Thyroid gland (tissue), 4 donors: ENCODE results near the gene SFXN5.
A peak's percentile ranks its signal among the peaks of the same experiment; 100 is the strongest.

Experiments used
- POLR2A ChIP-seq, 2 donors: fragments of 450-650 bp; IDR thresholded peaks; one replicate each; pipeline ENCODE4 v1.6.1; 2017; ENCODE audit warnings: antibody characterized with exemption in 2 of 2, mild to moderate bottlenecking in 2 of 2, moderate library complexity in 1 of 2
- TF ChIP-seq, protein P1 (sequence below), 6 experiments: fragments of 200-600 bp in 3 of 6; fragments of 450-650 bp in 3 of 6; sonication (generic) in 3 of 6; IDR thresholded peaks; one replicate each; pipeline ENCODE4 v1.5.1; 2016 to 2019; ENCODE audit warnings: antibody characterized with exemption in 6 of 6, mild to moderate bottlenecking in 2 of 6, inconsistent platforms in 1 of 6, moderate library complexity in 1 of 6

DNA sequence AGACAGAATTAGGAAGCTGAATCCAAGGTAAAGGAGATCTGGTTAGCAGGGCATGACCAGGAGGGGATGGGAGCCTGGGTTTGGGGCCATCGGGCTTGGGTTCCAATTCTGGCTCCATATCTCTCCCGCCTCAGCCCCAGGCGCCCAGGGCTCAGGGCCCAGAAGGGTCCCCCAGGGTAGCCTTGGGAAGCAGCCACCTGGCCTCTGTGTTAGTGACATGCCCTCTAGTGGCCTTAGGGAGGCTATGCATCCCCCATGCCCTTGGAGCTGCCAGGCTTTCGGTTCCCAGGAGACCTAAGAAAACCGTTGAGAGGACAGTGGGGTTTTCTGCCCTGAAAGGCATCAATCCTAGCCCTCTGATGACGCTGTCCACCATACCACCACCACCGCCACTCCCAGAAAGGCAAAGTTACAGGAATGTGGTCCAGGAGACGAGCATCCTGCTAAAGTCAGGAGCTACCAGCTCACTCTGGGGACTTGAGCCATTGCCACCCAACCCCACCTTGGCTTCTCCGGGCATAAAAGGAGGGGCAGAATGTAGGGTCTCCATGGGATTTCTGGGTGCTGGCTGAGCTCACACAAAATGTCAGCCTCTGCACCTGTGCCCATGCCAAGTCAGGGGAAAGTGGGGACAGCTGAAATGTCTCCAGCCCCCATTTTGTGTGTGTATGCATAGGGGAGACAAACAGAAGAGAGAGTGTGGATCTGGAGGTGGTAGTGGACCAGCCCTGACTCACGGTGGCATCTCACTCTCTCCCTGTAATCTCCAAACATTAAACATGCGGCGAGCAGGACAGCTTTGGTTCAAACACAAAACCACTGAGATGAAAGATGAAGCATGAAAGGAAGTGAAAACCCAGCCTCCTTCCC lies 97.7 kb downstream of the SFXN5 start:
- TF ChIP-seq, protein P1, sequence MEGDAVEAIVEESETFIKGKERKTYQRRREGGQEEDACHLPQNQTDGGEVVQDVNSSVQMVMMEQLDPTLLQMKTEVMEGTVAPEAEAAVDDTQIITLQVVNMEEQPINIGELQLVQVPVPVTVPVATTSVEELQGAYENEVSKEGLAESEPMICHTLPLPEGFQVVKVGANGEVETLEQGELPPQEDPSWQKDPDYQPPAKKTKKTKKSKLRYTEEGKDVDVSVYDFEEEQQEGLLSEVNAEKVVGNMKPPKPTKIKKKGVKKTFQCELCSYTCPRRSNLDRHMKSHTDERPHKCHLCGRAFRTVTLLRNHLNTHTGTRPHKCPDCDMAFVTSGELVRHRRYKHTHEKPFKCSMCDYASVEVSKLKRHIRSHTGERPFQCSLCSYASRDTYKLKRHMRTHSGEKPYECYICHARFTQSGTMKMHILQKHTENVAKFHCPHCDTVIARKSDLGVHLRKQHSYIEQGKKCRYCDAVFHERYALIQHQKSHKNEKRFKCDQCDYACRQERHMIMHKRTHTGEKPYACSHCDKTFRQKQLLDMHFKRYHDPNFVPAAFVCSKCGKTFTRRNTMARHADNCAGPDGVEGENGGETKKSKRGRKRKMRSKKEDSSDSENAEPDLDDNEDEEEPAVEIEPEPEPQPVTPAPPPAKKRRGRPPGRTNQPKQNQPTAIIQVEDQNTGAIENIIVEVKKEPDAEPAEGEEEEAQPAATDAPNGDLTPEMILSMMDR (IDR thresholded peaks at IDR 0.05): peak; percentile 16 to 77 (median 47)
- TF ChIP-seq POLR2A (IDR thresholded peaks at IDR 0.05): no peak
